ENCODE results near the gene NRAP. TPM values are rescaled to one million over a fixed set of nuclear protein-coding genes. Genes with fewer than 3 reads are reported as not detected.

Gene NRAP
- polyA plus RNA-seq, 1 of the 3 experiments (the other 2 are of a cell fraction) = not detected

- TF ChIP-seq TAF1 (IDR thresholded peaks at IDR 0.05; ENCODE audit: borderline replicate concordance, low read depth, low read length) (no peak), EZH2phosphoT487 (IDR thresholded peaks at IDR 0.05; ENCODE audit: borderline replicate concordance, low read depth) (no peak)
- Histone ChIP-seq H3K4me1 (ENCODE audit: control insufficient read depth in 1 of 2, insufficient read depth in 2 of 2, low read depth in 1 of 2, low read length in 1 of 2) (no peaks in the 10 kb centered on the region), H3K4me3 (ENCODE audit: low read depth in 2 of 2, low read length in 1 of 2) (no peak overlapping the region), H4K20me1 (ENCODE audit: insufficient read depth) (no peaks in the 10 kb centered on the region), H3K27me3 (ENCODE audit: insufficient read depth) (no peaks in the 10 kb centered on the region), H3F3A (replicated peaks; ENCODE audit: insufficient read depth) (no peaks in the 10 kb centered on the region), H3K9me3 (no peaks in the 10 kb centered on the region), H3K36me3 (replicated peaks in 1 of 2; ENCODE audit: control insufficient read depth in 1 of 2, insufficient read depth in 2 of 2, low read length in 1 of 2) (no peaks in the 10 kb centered on the region), H3K4me2 (no peak overlapping the region), H3K79me2 (ENCODE audit: insufficient read depth) (no peaks in the 10 kb centered on the region), H3K27ac (ENCODE audit: low read depth in 2 of 2, low read length in 1 of 2) (no peak overlapping the region), H3K9ac (no peak overlapping the region), H2AFZ (ENCODE audit: low read depth) (no peak overlapping the region), H3K9me2 (no peaks in the 10 kb centered on the region)
- DNase-seq = no peak
- ChIA-PET POLR2A (no interaction called here), CTCF (interaction anchor here (1.3 to 1.4 kb wide), 2 partner anchors 13 to 30 kb away, joined by 3 to 4 read pairs; no protein-coding TSS in a partner anchor)
- no CpG with 5 or more reads among the region's 1 CpG for WGBS (ENCODE audit: low lambda C conversion rate)
Observed at GRCh38 chr10:113585949-113586348, 77.9 kb downstream of the NRAP start.

GRCh38 chr10:113583571-113583970 lies 80.3 kb downstream of the NRAP start:
- H3K9me3 ChIP-seq = no peaks in the 10 kb centered on the region
- H3K27me3 ChIP-seq (ENCODE audit: insufficient read depth) = no peaks in the 10 kb centered on the region
- no peaks in the 10 kb centered on the region for H3K9me2 ChIP-seq
- H3K79me2 ChIP-seq (ENCODE audit: insufficient read depth) = no peaks in the 10 kb centered on the region
- no peak overlapping the region for H3K27ac ChIP-seq (ENCODE audit: low read depth in 2 of 2, low read length in 1 of 2)
- H4K20me1 ChIP-seq (ENCODE audit: insufficient read depth) = no peaks in the 10 kb centered on the region
- H3K4me2 ChIP-seq = no peak overlapping the region
- H2AFZ ChIP-seq (ENCODE audit: low read depth) = no peak overlapping the region
- ChIA-PET CTCF (interaction anchor here (0.5 to 2.1 kb wide), 2 partner anchors 20 to 690 kb away, joined by 3 to 5 read pairs; no protein-coding TSS in a partner anchor), POLR2A (no interaction called here)
- no peaks in the 10 kb centered on the region for H3K36me3 ChIP-seq (replicated peaks in 1 of 2; ENCODE audit: control insufficient read depth in 1 of 2, insufficient read depth in 2 of 2, low read length in 1 of 2)
- no peaks in the 10 kb centered on the region; a peak in 1 of 4 replicates for H3K4me1 ChIP-seq (ENCODE audit: control insufficient read depth in 1 of 2, insufficient read depth in 2 of 2, low read depth in 1 of 2, low read length in 1 of 2)
- no peak for DNase-seq
- WGBS (ENCODE audit: low lambda C conversion rate) = 3% methylated on average over 3 of the region's 3 CpGs
- no peak overlapping the region for H3K9ac ChIP-seq
- TF ChIP-seq RAD21 (IDR thresholded peaks at IDR 0.05; ENCODE audit: low read length) = no peak
- TF ChIP-seq EP300 (IDR thresholded peaks at IDR 0.05; ENCODE audit: borderline replicate concordance in 1 of 2, low read depth in 1 of 2, low read length in 1 of 2) = no peak
- TF ChIP-seq RXRA (IDR thresholded peaks at IDR 0.05; ENCODE audit: borderline replicate concordance, low read depth) = no peak
- no peak for TF ChIP-seq SIN3A (IDR thresholded peaks at IDR 0.05; ENCODE audit: borderline replicate concordance, low read depth, low read length)
- no peak for TF ChIP-seq FOSL2 (IDR thresholded peaks at IDR 0.05; ENCODE audit: borderline replicate concordance, low read depth)
- no peak for TF ChIP-seq ELF1 (IDR thresholded peaks at IDR 0.05)
- no peak for TF ChIP-seq GATA2 (CRISPR knock-in tag; IDR thresholded peaks at IDR 0.05)
- no peak for TF ChIP-seq JUND (IDR thresholded peaks at IDR 0.05)
- no peak for TF ChIP-seq YY1 (IDR thresholded peaks at IDR 0.05; ENCODE audit: low read depth)
- TF ChIP-seq ZBTB33 (IDR thresholded peaks at IDR 0.05; ENCODE audit: borderline replicate concordance, low read depth) = no peak
- no peak for TF ChIP-seq MEF2A (IDR thresholded peaks at IDR 0.05; ENCODE audit: borderline replicate concordance, low read depth)
- TF ChIP-seq RCOR1 (IDR thresholded peaks at IDR 0.05; ENCODE audit: low read length) = no peak
- TF ChIP-seq TCF12 (IDR thresholded peaks at IDR 0.05) = no peak
- TF ChIP-seq EZH2phosphoT487 (IDR thresholded peaks at IDR 0.05; ENCODE audit: borderline replicate concordance, low read depth) = no peak
- no peak for TF ChIP-seq CHD2 (IDR thresholded peaks at IDR 0.05; ENCODE audit: low read length, partially characterized antibody)
- no peak for TF ChIP-seq FOXJ3 (CRISPR knock-in tag; IDR thresholded peaks at IDR 0.05)
- TF ChIP-seq FOXM1 (IDR thresholded peaks at IDR 0.05; ENCODE audit: low read depth) = no peak
- TF ChIP-seq TEAD4 (IDR thresholded peaks at IDR 0.05; ENCODE audit: borderline replicate concordance, insufficient read depth) = no peak
- H3F3A ChIP-seq (replicated peaks; ENCODE audit: insufficient read depth) = no peaks in the 10 kb centered on the region
- H3K4me3 ChIP-seq (ENCODE audit: low read depth in 2 of 2, low read length in 1 of 2) = no peak overlapping the region
